ENCODE results near the gene FAM107B. TPM values are rescaled to one million over a fixed set of nuclear protein-coding genes. Genes with fewer than 3 reads are reported as not detected.

The FAM107B gene
- total RNA-seq, 1 experiment from 2014 or later: 41.6 TPM

GRCh38 chr10:14570800-14571199 lies 203.9 kb downstream of the FAM107B start:
- CTCF ChIA-PET: no interaction called here
- TF ChIP-seq CEBPB (IDR thresholded peaks at IDR 0.05; ENCODE audit: low read depth) (no peak), EGR1 (IDR thresholded peaks at IDR 0.05; ENCODE audit: low read depth) (no peak), YY1 (IDR thresholded peaks at IDR 0.05; ENCODE audit: extremely low read depth, insufficient replicate concordance, low read depth, low read length) (no peak), SP1 (IDR thresholded peaks at IDR 0.05; ENCODE audit: low read depth) (no peak), CBX3 (IDR thresholded peaks at IDR 0.05; ENCODE audit: low read depth) (no peak), POLR2A (IDR thresholded peaks at IDR 0.05; ENCODE audit: borderline replicate concordance, extremely low read depth, insufficient read depth, insufficient read length) (no peak), RAD21 (IDR thresholded peaks at IDR 0.05; ENCODE audit: low read depth) (no peak), ZBTB33 (IDR thresholded peaks at IDR 0.05; ENCODE audit: extremely low read depth, insufficient replicate concordance, low read length) (no peak), POLR2AphosphoS5 (IDR thresholded peaks at IDR 0.05; ENCODE audit: low read depth, low read length) (no peak), ZFX (IDR thresholded peaks at IDR 0.05) (no peak)
- TF ChIP-seq, protein P1, sequence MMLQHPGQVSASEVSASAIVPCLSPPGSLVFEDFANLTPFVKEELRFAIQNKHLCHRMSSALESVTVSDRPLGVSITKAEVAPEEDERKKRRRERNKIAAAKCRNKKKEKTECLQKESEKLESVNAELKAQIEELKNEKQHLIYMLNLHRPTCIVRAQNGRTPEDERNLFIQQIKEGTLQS (IDR thresholded peaks at IDR 0.05): no peak
- Histone ChIP-seq H3K36me3 (ENCODE audit: control insufficient read depth in 1 of 2, insufficient read depth in 2 of 2, low read length in 2 of 2) (peaks cover 0 to 3% of the 10 kb centered on the region in 2 experiments; a peak in 1 of 4 replicates), H3K9me3 (ENCODE audit: control insufficient read depth in 1 of 2, insufficient read depth in 1 of 2, low read depth in 1 of 2, low read length in 2 of 2) (no peaks in the 10 kb centered on the region), H3K27me3 (ENCODE audit: insufficient read depth, low read length) (no peaks in the 10 kb centered on the region), H3K9ac (ENCODE audit: low read length) (no peak overlapping the region), H3K9me2 (ENCODE audit: insufficient read depth) (no peaks in the 10 kb centered on the region), H3K4me3 (replicated peaks in 1 of 2; ENCODE audit: low read depth in 1 of 2, low read length in 2 of 2) (no peak overlapping the region), H3K4me2 (ENCODE audit: low read length) (no peak overlapping the region), H3K27ac (ENCODE audit: low read depth, low read length) (no peak overlapping the region), H2AFZ (ENCODE audit: low read depth, low read length, poor library complexity, severe bottlenecking) (no peak overlapping the region), H4K20me1 (ENCODE audit: insufficient read depth) (no peaks in the 10 kb centered on the region), H3K4me1 (ENCODE audit: control insufficient read depth in 1 of 2, insufficient read depth in 2 of 2, low read length in 2 of 2) (peaks cover 12 to 13% of the 10 kb centered on the region in 2 experiments), H3K79me2 (ENCODE audit: insufficient read depth, low read length) (no peaks in the 10 kb centered on the region; the same call in 1 of the 2 replicates)
- RAD21 ChIA-PET (ENCODE audit: low non-redundant PET in 1 of 2, low total read pairs in 2 of 2, uncharacterized antibody in 2 of 2, unreplicated experiment in 2 of 2): no interaction called here
- ATAC-seq (no peak), DNase-seq (ENCODE audit: low read depth, low spot score) (no peak)
- POLR2A ChIA-PET: no interaction called here
- no TSS peak for BruUV-seq (replicated peaks)
- intact Hi-C loops (cut with micrococcal nuclease): no loop called here
